K562 (cell line): ENCODE data around the gene CYCS.

Experiments
- CBX5 ChIP-seq: IDR thresholded peaks from 2 replicates; pipeline ENCODE4 v1.6.1; 2014; ENCODE audit warnings: low read depth, borderline replicate concordance
- NFIC ChIP-seq: fragments of 450-650 bp; IDR thresholded peaks from 2 replicates; pipeline ENCODE4 v1.6.1; 2017; ENCODE audit warnings: mild to moderate bottlenecking, inconsistent platforms
- TF ChIP-seq, protein P1 (sequence below): fragments of 250-450 bp; sonication (Bioruptor Pico); IDR thresholded peaks from 2 replicates; pipeline ENCODE4 v1.8.0; 2022; ENCODE audit warnings: inconsistent platforms, mild to moderate bottlenecking, moderate library complexity, borderline replicate concordance

DNA sequence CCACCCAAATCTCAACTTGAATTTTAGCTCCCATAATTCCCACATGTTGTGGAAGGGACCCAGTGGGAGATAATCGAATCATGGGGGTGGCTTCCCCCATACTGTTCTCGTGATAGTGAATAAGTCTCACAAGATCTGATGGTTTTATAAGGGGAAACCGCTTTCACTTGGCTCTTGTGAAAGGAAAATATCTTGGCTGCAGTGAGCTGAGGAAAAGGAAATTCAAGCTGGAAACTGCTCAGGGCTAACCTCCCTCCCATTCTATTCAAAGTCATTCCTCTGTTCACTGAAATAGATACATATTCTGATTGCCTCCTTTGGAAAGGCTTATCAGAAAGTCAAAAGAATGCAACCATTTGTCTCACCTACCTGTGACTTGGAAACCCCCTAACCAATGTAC is 15.8 kb downstream of the CYCS start:
- TF ChIP-seq, protein P1, sequence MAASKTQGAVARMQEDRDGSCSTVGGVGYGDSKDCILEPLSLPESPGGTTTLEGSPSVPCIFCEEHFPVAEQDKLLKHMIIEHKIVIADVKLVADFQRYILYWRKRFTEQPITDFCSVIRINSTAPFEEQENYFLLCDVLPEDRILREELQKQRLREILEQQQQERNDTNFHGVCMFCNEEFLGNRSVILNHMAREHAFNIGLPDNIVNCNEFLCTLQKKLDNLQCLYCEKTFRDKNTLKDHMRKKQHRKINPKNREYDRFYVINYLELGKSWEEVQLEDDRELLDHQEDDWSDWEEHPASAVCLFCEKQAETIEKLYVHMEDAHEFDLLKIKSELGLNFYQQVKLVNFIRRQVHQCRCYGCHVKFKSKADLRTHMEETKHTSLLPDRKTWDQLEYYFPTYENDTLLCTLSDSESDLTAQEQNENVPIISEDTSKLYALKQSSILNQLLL (CRISPR knock-in tag): no peak
- no peak for TF ChIP-seq CBX5
- TF ChIP-seq NFIC: no peak
